Astrocyte (in vitro differentiated cells and primary cell): ENCODE measurements around the gene SHFL.

Experiments
- EZH2 ChIP-seq: IDR thresholded peaks from 2 replicates; pipeline ENCODE4 v1.6.1; 2012; ENCODE audit warnings: mild to moderate bottlenecking, low read length, inconsistent platforms; ENCODE audit not compliant: insufficient read depth
- TF ChIP-seq, protein P1 (sequence below): IDR thresholded peaks from 2 replicates; pipeline ENCODE4 v1.5.1; 2011; ENCODE audit warnings: low read depth, mild to moderate bottlenecking, inconsistent platforms, low read length, moderate library complexity; ENCODE audit not compliant: insufficient read depth

DNA sequence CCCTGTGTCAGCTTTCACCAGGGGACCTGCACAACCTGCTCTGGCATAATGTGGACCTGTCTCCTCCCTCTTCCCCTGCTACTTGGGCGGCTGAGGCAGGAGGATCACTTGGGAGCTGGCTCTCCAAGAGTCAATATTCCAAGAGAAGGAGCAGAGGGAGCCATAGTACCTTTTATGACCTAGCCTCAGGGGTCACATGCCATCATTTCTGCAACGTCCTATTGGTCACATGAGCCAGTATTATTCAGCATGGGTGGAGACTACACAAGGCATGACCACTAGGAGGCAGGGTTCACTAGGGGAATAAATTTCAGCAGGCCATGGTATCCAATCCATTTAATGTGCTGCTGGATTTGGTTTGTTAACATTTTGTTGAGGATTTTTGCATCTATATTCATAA is 12.0 kb upstream of the SHFL start:
- TF ChIP-seq, protein P1, sequence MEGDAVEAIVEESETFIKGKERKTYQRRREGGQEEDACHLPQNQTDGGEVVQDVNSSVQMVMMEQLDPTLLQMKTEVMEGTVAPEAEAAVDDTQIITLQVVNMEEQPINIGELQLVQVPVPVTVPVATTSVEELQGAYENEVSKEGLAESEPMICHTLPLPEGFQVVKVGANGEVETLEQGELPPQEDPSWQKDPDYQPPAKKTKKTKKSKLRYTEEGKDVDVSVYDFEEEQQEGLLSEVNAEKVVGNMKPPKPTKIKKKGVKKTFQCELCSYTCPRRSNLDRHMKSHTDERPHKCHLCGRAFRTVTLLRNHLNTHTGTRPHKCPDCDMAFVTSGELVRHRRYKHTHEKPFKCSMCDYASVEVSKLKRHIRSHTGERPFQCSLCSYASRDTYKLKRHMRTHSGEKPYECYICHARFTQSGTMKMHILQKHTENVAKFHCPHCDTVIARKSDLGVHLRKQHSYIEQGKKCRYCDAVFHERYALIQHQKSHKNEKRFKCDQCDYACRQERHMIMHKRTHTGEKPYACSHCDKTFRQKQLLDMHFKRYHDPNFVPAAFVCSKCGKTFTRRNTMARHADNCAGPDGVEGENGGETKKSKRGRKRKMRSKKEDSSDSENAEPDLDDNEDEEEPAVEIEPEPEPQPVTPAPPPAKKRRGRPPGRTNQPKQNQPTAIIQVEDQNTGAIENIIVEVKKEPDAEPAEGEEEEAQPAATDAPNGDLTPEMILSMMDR, result peak; percentile 29
- TF ChIP-seq EZH2, result no peak
